Calu3 (cell line): ENCODE results near the gene PRKCZ. TPM values are rescaled to one million over a fixed set of nuclear protein-coding genes. Genes with fewer than 3 reads are reported as not detected.

Experiments
- BruUV-seq: library from RNA; stranded (reverse); fragments of 400-500 nt; replicated peaks from 2 replicates; lab custom pipeline; 2021; lab: Mats Ljungman, UMichigan
- CTCF ChIA-PET: fragments of 300-600 bp; sonication (Branson Sonifier 250); formaldehyde crosslinking; loops from one replicate; lab custom pipeline; 2022; ENCODE audit warnings: antibody characterized with exemption; lab: Charles Lee
- DNase-seq: peaks from one replicate; pipeline ENCODE4 v3.0.0; 2022
- H3K27ac Mint-ChIP-seq: one replicate; pipeline ENCODE4 v1.8.0; 2022; ENCODE audit warnings: mixed read lengths; ENCODE audit not compliant: unreplicated experiment
- H3K27me3 Mint-ChIP-seq: one replicate; pipeline ENCODE4 v1.8.0; 2022; ENCODE audit warnings: mixed read lengths; ENCODE audit not compliant: unreplicated experiment
- H3K36me3 Mint-ChIP-seq: one replicate; pipeline ENCODE4 v1.8.0; 2022; ENCODE audit warnings: mild to moderate bottlenecking, moderate library complexity, mixed read lengths; ENCODE audit not compliant: insufficient read depth, unreplicated experiment
- H3K4me1 Mint-ChIP-seq: one replicate; pipeline ENCODE4 v1.8.0; 2022; ENCODE audit warnings: mild to moderate bottlenecking, low read depth, mixed read lengths; ENCODE audit not compliant: unreplicated experiment
- H3K4me3 Mint-ChIP-seq: one replicate; pipeline ENCODE4 v1.8.0; 2022; ENCODE audit warnings: mild to moderate bottlenecking, low read depth, moderate library complexity, mixed read lengths; ENCODE audit not compliant: unreplicated experiment
- H3K9me3 Mint-ChIP-seq: one replicate; pipeline ENCODE4 v1.8.0; 2022; ENCODE audit warnings: low read depth, mixed read lengths; ENCODE audit not compliant: unreplicated experiment
- intact Hi-C: fragments of 100-400 bp; cut with micrococcal nuclease; formaldehyde crosslinking; loops from one replicate; pipeline ENCODE4 v1.10.0; 2022; ENCODE audit not compliant: unreplicated experiment
- total RNA-seq: library from RNA; stranded (reverse); gene quantifications from 2 replicates; pipeline ENCODE4 v1.2.3, GENCODE V29; 2022
- TF ChIP-seq, protein P1 (sequence below): fragments of 200-600 bp; IDR thresholded peaks from one replicate; pipeline ENCODE4 v1.8.0; 2022; ENCODE audit warnings: antibody characterized with exemption; ENCODE audit not compliant: unreplicated experiment

Gene PRKCZ
- total RNA-seq, 1 experiment from 2014 or later, result 26.0 TPM

DNA sequence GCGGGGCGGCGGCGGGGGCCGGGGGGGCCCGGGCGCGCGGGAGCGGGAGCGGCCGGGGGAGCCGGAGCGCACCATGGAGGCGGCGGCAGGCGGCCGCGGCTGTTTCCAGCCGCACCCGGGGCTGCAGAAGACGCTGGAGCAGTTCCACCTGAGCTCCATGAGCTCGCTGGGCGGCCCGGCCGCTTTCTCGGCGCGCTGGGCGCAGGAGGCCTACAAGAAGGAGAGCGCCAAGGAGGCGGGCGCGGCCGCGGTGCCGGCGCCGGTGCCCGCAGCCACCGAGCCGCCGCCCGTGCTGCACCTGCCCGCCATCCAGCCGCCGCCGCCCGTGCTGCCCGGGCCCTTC lies 178.5 kb downstream of the PRKCZ start:
- no peak for DNase-seq
- intact Hi-C loops, result no loop called here
- Mint-ChIP-seq H3K27ac (no peak overlapping the region), H3K36me3 (peaks cover 58% of the 10 kb centered on the region), H3K4me1 (peaks cover 20% of the 10 kb centered on the region), H3K4me3 (peak overlapping the region; percentile 87), H3K27me3 (no peaks in the 10 kb centered on the region), H3K9me3 (no peaks in the 10 kb centered on the region)
- TF ChIP-seq, protein P1, sequence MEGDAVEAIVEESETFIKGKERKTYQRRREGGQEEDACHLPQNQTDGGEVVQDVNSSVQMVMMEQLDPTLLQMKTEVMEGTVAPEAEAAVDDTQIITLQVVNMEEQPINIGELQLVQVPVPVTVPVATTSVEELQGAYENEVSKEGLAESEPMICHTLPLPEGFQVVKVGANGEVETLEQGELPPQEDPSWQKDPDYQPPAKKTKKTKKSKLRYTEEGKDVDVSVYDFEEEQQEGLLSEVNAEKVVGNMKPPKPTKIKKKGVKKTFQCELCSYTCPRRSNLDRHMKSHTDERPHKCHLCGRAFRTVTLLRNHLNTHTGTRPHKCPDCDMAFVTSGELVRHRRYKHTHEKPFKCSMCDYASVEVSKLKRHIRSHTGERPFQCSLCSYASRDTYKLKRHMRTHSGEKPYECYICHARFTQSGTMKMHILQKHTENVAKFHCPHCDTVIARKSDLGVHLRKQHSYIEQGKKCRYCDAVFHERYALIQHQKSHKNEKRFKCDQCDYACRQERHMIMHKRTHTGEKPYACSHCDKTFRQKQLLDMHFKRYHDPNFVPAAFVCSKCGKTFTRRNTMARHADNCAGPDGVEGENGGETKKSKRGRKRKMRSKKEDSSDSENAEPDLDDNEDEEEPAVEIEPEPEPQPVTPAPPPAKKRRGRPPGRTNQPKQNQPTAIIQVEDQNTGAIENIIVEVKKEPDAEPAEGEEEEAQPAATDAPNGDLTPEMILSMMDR, result no peak
- BruUV-seq, result no TSS peak
- CTCF ChIA-PET, result interaction anchor here (1.0 kb wide), 1 partner anchor 34 kb away, joined by 4 read pairs; the partner anchor contains the start of gene FAAP20

DNA sequence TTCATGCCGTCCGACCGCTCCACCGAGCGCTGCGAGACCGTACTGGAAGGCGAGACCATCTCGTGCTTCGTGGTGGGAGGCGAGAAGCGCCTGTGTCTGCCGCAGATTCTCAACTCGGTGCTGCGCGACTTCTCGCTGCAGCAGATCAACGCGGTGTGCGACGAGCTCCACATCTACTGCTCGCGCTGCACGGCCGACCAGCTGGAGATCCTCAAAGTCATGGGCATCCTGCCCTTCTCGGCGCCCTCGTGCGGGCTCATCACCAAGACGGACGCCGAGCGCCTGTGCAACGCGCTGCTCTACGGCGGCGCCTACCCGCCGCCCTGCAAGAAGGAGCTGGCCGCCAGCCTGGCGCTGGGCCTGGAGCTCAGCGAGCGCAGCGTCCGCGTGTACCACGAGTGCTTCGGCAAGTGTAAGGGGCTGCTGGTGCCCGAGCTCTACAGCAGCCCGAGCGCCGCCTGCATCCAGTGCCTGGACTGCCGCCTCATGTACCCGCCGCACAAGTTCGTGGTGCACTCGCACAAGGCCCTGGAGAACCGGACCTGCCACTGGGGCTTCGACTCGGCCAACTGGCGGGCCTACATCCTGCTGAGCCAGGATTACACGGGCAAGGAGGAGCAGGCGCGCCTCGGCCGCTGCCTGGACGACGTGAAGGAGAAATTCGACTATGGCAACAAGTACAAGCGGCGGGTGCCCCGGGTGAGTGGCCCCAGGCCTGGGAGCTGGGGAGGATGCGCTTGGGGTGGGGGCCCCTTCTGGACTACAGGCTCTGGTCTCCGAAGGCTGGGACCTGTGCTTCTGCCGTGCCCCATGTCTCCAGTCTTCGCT lies 179.0 kb downstream of the PRKCZ start:
- peak overlapping the region; percentile 87 for H3K4me3 Mint-ChIP-seq
- no peaks in the 10 kb centered on the region for H3K9me3 Mint-ChIP-seq
- CTCF ChIA-PET, result interaction anchor here (1.0 kb wide), 1 partner anchor 34 kb away, joined by 4 read pairs; the partner anchor contains the start of gene FAAP20
- peaks cover 20% of the 10 kb centered on the region for H3K4me1 Mint-ChIP-seq
- DNase-seq, result peak; percentile 41
- H3K27ac Mint-ChIP-seq, result peak overlapping the region; percentile 52
- TF ChIP-seq, protein P1, result no peak
- TSS peak; percentile 44 for BruUV-seq
- H3K27me3 Mint-ChIP-seq, result no peaks in the 10 kb centered on the region
- peaks cover 58% of the 10 kb centered on the region for H3K36me3 Mint-ChIP-seq
- intact Hi-C loops, result no loop called here

GRCh38 chr1:2229911-2230731 lies 179.9 kb downstream of the PRKCZ start:
- H3K9me3 Mint-ChIP-seq, result no peaks in the 10 kb centered on the region
- peak overlapping the region; percentile 87 for H3K4me3 Mint-ChIP-seq
- TF ChIP-seq, protein P1, result no peak
- DNase-seq, result peak; percentile 18
- no TSS peak for BruUV-seq
- H3K27ac Mint-ChIP-seq, result no peak overlapping the region
- peaks cover 20% of the 10 kb centered on the region for H3K4me1 Mint-ChIP-seq
- CTCF ChIA-PET, result no interaction called here
- H3K36me3 Mint-ChIP-seq, result peaks cover 64% of the 10 kb centered on the region
- intact Hi-C loops, result no loop called here
- no peaks in the 10 kb centered on the region for H3K27me3 Mint-ChIP-seq

DNA sequence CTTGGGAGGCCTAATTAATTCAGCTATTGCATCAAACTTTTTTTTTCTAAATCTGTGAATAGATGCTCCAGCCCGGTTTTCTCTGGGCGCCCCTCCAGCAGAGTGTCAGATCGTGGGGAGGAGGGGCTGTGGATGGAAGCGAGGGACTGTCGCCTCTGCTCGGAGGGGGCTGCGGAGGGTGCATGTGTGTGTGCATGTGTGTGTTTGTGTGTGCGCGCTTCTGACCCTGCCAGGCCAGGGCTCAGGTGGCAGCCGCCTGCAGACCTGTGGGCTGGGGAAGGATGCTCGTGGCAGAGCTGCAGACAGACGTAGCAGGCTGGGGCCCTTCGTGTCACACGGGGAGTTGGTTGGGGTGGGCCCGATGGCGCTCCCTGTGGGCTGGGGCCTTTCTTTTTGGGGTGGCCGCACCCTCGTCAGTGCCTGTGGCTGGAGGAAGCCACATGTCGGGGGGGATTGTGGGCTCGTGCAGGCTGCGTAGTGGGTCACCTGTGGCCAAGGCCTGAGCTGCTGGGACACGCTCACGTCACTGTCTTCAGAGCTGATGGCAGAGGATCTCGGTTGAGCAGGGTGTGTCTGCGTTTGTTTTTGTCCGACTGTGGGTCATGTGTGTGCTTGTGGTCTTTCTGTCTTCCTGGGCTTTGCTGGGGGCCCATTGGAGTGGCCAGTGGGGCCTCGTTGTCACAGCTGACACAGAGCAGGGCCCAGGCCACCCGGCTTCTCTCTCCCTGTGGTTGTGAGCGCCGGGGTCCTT lies 180.7 kb downstream of the PRKCZ start:
- TF ChIP-seq, protein P1, result no peak
- Mint-ChIP-seq H3K4me1 (peaks cover 20% of the 10 kb centered on the region), H3K4me3 (peak overlapping the region; percentile 87), H3K9me3 (no peaks in the 10 kb centered on the region), H3K27ac (no peak overlapping the region), H3K36me3 (peaks cover 64% of the 10 kb centered on the region), H3K27me3 (no peaks in the 10 kb centered on the region)
- CTCF ChIA-PET, result no interaction called here
- intact Hi-C loops, result no loop called here
- no TSS peak for BruUV-seq
- DNase-seq, result no peak
